ENCODE measurements around the gene MICAL2. TPM values are rescaled to one million over a fixed set of nuclear protein-coding genes. Genes with fewer than 3 reads are reported as not detected.

The MICAL2 gene
- total and polyA plus RNA-seq, 2 of the 8 experiments (the other 6 are each of a cell fraction or from before 2014, with no cell fraction given): 1.3 to 4.1 TPM

- H2BK120ac ChIP-seq (replicated peaks; ENCODE audit: low read depth, low read length): no peak overlapping the region
- no peak overlapping the region for H2AFZ ChIP-seq (ENCODE audit: low read length)
- no peak overlapping the region for H3K14ac ChIP-seq (ENCODE audit: insufficient read length)
- no peak overlapping the region for H2BK20ac ChIP-seq (ENCODE audit: low read length)
- no peak overlapping the region for H2BK5ac ChIP-seq (ENCODE audit: low read depth, low read length)
- FAIRE-seq (no peak), DNase-seq (ENCODE audit: low read depth in 1 of 2, low spot score in 2 of 2) (no peak)
- no peak overlapping the region for H3K23ac ChIP-seq (ENCODE audit: insufficient read length)
- no peaks in the 10 kb centered on the region for H3K79me1 ChIP-seq (ENCODE audit: low read depth, low read length)
- H3K23me2 ChIP-seq (ENCODE audit: low read depth, low read length): no peaks in the 10 kb centered on the region; the same call in 1 of the 2 replicates
- no peak overlapping the region for H4K8ac ChIP-seq (ENCODE audit: extremely low read depth, insufficient read depth, low read length)
- WGBS, 2 experiments (ENCODE audit: extremely low coverage in 1 of 2, insufficient coverage in 1 of 2, insufficient read length in 1 of 2, insufficient replicate concordance in 2 of 2, low coverage in 1 of 2, low lambda C conversion rate in 2 of 2, missing lambda C conversion rate in 1 of 2): 44% methylated on average over 4 of the region's 4 CpGs; no CpG with 5 or more reads in 1 of the 2 experiments
- H3K9ac ChIP-seq (replicated peaks in 1 of 4; ENCODE audit: extremely low read depth in 1 of 4, low read depth in 3 of 4, low read length in 3 of 4): no peak overlapping the region
- no peaks in the 10 kb centered on the region for H3K79me2 ChIP-seq (ENCODE audit: control insufficient read depth in 1 of 2, insufficient read depth in 2 of 2, low read length in 2 of 2)
- no peak overlapping the region for H3K4ac ChIP-seq (replicated peaks; ENCODE audit: insufficient read length, low read depth, low read length)
- no peaks in the 10 kb centered on the region for H3K27me3 ChIP-seq (replicated peaks in 1 of 4; ENCODE audit: control insufficient read depth in 3 of 4, extremely low read depth in 1 of 4, insufficient read depth in 3 of 4, low read length in 3 of 4)
- POLR2A ChIA-PET (ENCODE audit: partially characterized antibody): no interaction called here
- no peak overlapping the region for H3K56ac ChIP-seq (replicated peaks; ENCODE audit: insufficient read length, low read depth, low read length)
- H3K27ac ChIP-seq (ENCODE audit: low read depth, low read length): no peak overlapping the region
- H3K4me1 ChIP-seq (replicated peaks in 1 of 4; ENCODE audit: control insufficient read depth in 3 of 4, insufficient read depth in 4 of 4, low read length in 3 of 4): peaks cover 0 to 4% (median 0%) of the 10 kb centered on the region in 4 experiments; a peak in 1 of 7 replicates
- no peak overlapping the region for H3K4me3 ChIP-seq (ENCODE audit: extremely low read depth in 1 of 4, insufficient read depth in 2 of 4, low read depth in 3 of 4, low read length in 4 of 4)
- H4K91ac ChIP-seq (replicated peaks; ENCODE audit: insufficient read length, low read length): no peak overlapping the region
- CTCF ChIA-PET (ENCODE audit: partially characterized antibody): interaction anchor here (0.6 to 1.5 kb wide), 4 partner anchors 16 to 182 kb away, joined by 3 to 4 read pairs (median 3); no protein-coding TSS in a partner anchor
- H2BK12ac ChIP-seq (ENCODE audit: low read depth, low read length): no peak overlapping the region
- H3K4me2 ChIP-seq (ENCODE audit: insufficient read depth in 1 of 2, low read depth in 2 of 2, low read length in 2 of 2): no peak overlapping the region
- no peak overlapping the region for H3K18ac ChIP-seq (ENCODE audit: extremely low read depth, low read length)
- H2AK5ac ChIP-seq (ENCODE audit: low read depth, low read length): no peak overlapping the region
- no peak overlapping the region for H4K5ac ChIP-seq (ENCODE audit: insufficient read length, low read depth, low read length)
- no peaks in the 10 kb centered on the region for H4K20me1 ChIP-seq (replicated peaks in 1 of 2; ENCODE audit: control insufficient read depth in 1 of 2, insufficient read depth in 2 of 2, low read length in 2 of 2)
- no peak overlapping the region for H2BK15ac ChIP-seq (ENCODE audit: low read length)
- H3K36me3 ChIP-seq (ENCODE audit: control insufficient read depth in 2 of 4, insufficient read depth in 4 of 4, low read length in 3 of 4): no peaks in the 10 kb centered on the region
- 0 out of 4 replicates have a peak, but pooled peaks cover 2 to 4% of the 10 kb centered on the region in 2 experiments for H3K9me3 ChIP-seq (ENCODE audit: insufficient read depth in 2 of 2, low read depth in 1 of 2, low read length in 1 of 2)
- no peak for TF ChIP-seq EZH2 (IDR thresholded peaks at IDR 0.05; ENCODE audit: low read depth, low read length, severe bottlenecking)
- no peak for TF ChIP-seq RBBP5 (IDR thresholded peaks at IDR 0.05; ENCODE audit: borderline replicate concordance, low read depth, low read length)
- TF ChIP-seq CHD1 (IDR thresholded peaks at IDR 0.05; ENCODE audit: low read depth, low read length): no peak
- TF ChIP-seq POLR2A (IDR thresholded peaks at IDR 0.05; ENCODE audit: control extremely low read depth in 1 of 2, low read depth in 2 of 2, low read length in 2 of 2): no peak
- TF ChIP-seq BCL11A (IDR thresholded peaks at IDR 0.05; ENCODE audit: low read depth in 2 of 2, low read length in 2 of 2): no peak
- TF ChIP-seq TAF7 (optimal IDR thresholded peaks at IDR 0.05; ENCODE audit: borderline replicate concordance, low read depth, low read length): no peak
- TF ChIP-seq CTCF (IDR thresholded peaks at IDR 0.05; ENCODE audit: control extremely low read depth in 1 of 3, insufficient read depth in 1 of 3, low read depth in 1 of 3, low read length in 3 of 3): no peak
- TF ChIP-seq CHD2 (IDR thresholded peaks at IDR 0.05; ENCODE audit: low read length): no peak
- TF ChIP-seq FOSL1 (IDR thresholded peaks at IDR 0.05; ENCODE audit: insufficient read depth, low read depth, low read length): no peak
- TF ChIP-seq PHF8 (conservative IDR thresholded peaks at IDR 0.05; ENCODE audit: low read depth, low read length): no peak
- no peak for TF ChIP-seq POU5F1 (IDR thresholded peaks at IDR 0.05; ENCODE audit: low read depth, low read length)
- TF ChIP-seq JUND (IDR thresholded peaks at IDR 0.05; ENCODE audit: low read length): no peak
Measured at GRCh38 chr11:12175694-12176241, 65.4 kb downstream of the MICAL2 start.

Measured in H1 (cell line).